ENCODE data around the gene CCDC86.

The CCDC86 gene

DNA sequence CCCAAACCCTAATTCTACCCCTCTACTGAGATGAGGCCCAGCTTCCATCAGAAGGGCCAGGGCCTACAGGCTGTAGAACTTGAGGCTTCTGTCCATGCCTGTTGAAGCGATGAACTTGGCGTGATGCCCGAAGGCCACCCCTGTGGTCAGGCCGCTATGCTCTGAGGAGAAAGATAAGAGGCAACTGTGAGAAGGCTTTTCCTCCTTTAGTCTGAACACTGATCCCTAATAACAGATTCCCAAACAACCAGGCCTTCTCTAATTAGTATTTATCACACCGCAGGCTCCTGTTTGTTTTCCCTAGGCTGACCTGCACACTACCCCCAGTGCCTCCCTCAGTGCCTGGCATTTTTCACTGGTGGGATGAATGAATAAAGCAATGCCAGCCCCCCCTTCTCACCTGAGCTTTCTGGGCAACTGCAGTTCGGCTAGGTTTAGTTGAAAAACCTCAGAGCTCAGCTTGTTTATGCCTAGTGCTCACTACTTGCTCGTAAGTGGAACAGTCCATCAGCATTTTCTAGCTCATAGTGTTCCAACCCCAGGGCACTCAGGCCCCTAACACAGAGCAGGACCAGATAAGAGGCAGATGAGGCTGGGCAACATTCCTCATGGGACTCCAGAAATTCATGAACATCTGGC is 49.3 kb downstream of the CCDC86 start:
- no peak for DNase-seq (ENCODE audit: low spot score)

DNA sequence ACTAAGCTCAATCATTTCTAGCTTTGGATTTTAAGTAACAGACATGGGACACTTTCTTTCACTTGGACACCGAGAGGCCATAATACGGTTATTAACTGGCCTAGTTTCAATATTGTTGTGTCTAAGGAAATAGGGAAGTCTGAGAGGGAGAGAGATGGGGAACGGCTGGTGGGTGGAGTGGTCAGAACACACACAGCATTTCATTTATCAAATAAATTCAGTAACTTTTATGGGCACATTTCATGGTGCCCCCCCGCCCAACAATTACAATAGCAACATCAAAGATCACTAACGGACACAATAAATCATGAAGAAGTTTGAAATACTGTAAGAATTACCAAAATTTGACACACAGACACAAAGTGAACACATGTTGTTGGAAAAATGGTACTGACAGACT is 53.8 kb downstream of the CCDC86 start:
- DNase-seq (ENCODE audit: low spot score): no peak

DNA sequence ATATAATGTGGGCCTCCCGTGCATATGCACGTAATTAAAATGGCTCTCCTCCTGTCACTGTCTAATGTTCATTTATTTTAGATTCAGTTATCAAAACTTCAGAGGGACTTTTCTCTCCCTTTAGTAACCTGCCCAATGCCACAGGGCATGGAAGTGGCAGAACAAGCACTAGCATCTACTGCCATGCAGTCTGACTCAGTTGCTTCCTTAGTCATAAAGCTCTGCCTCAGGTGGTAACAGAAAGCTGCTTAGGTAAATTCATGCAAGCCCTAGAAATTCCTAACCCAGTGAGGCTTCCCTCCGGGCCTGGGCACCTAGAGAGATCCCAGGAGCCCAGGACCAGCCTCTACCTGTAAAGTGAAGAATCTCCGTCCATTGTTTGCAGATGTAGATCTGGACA is 55.6 kb downstream of the CCDC86 start:
- DNase-seq (ENCODE audit: low spot score): no peak

DNA sequence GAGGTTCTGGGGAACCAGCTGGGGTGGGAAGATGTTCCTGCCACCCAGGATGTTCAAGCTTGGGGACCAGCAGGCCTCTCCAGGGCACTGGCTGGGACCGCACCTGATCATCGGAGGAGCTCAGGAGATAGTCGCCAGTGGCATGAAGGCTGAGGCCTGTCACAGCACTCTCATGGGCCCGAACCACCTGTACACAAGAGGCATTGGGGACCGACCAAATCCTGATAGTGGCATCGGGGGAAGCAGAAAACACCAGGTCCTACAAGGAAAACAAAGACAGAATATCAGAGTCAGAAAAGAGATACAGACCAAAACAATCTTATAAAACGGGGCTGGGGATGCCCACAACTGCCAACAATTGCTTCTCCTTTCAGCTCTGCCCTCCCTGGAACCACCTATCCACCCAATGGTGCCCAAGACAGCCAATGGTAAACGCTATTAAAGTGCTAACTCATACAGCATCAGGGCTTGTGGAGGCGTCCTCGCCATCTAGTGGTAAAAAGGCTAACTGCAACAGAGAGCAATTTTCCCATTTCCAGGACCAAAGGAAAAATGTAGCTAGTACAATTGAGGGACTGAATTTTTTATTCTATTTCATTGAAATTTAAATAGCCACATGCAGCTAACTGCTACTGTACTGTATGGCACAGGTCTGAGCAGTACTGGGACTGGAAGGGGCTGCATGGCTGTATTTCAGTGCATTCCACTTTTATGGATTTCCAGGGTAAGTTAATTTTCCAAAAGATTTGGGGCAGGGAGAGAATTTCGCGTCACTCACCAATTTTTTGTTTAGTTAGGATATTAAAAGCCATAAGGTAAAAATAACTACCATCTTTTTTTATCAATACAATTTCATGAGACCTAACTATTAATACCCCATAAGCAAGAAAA is 57.4 kb downstream of the CCDC86 start:
- peak; percentile 73 for DNase-seq (ENCODE audit: low spot score)

DNA sequence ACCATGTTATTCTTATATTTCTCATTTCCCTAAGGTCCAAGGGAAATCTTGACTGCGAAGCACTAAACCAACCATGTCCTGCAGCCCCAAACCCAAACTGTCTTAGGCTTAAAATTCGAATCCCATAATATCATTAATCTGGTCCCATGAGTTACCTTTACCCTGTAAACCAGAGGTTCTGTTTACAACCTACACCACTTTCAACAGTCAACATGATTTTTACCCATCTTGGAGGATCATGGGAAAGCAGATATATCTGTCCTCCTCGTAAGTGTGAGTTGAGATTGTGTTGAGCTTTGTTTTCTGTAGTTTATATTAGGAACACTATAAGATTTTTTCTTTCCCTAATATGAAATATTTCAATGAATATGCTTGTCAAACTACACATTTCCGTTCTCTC is 58.1 kb downstream of the CCDC86 start:
- DNase-seq (ENCODE audit: low spot score): no peak

All from kidney tubule cell (primary cell).